Keratinocyte (primary cell): ENCODE results near the gene NKAP.

ENCODE experiments used
- EZH2 ChIP-seq: IDR thresholded peaks from one replicate; pipeline ENCODE4 v1.6.1; 2012; ENCODE audit warnings: inconsistent platforms, mild to moderate bottlenecking, low read length, moderate library complexity
- TF ChIP-seq, protein P1 (sequence below), 3 experiments: IDR thresholded peaks in 1 of 3; conservative IDR thresholded peaks in 1 of 3; optimal IDR thresholded peaks in 1 of 3; 2 replicates in 2 of 3; 3 replicates in 1 of 3; pipeline versions ENCODE3 to v1.5.1; 2011; ENCODE audit warnings: low read length in 3 of 3, mild to moderate bottlenecking in 3 of 3, moderate library complexity in 2 of 3, control low read depth in 1 of 3, inconsistent platforms in 1 of 3; ENCODE audit not compliant: insufficient read depth in 2 of 3; ENCODE audit errors: extremely low read depth in 1 of 3

DNA sequence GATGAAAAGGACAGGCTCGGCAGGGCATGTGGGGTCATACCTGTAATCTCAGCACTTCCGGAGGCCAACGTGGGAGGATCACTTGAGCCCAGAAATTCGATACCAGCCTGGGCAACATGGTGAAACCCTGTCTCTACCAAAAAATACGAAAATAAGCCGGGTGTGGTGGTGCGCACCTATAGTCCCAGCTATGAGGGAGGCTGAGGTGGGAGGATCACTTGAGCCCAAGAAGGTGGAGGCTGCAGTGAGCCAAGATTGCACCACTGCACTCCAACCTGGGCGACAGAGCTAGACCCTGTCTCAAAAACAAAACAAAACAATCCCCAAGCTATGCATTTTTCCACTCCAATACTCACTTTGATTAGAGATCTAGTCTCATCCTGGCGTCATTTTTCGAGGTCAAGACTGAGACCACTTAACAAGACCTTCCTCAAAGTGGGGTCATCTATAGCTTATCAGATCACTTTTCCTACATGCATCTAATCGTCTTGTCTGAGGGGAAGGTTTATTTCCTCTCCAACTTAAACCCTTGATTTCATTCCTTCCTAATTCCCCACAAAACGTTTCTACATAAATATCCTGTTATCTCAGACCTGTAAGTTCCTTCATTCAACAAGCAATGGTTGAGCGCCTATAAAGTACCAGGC, 1.3 kb downstream of the NKAP start:
- TF ChIP-seq, protein P1, sequence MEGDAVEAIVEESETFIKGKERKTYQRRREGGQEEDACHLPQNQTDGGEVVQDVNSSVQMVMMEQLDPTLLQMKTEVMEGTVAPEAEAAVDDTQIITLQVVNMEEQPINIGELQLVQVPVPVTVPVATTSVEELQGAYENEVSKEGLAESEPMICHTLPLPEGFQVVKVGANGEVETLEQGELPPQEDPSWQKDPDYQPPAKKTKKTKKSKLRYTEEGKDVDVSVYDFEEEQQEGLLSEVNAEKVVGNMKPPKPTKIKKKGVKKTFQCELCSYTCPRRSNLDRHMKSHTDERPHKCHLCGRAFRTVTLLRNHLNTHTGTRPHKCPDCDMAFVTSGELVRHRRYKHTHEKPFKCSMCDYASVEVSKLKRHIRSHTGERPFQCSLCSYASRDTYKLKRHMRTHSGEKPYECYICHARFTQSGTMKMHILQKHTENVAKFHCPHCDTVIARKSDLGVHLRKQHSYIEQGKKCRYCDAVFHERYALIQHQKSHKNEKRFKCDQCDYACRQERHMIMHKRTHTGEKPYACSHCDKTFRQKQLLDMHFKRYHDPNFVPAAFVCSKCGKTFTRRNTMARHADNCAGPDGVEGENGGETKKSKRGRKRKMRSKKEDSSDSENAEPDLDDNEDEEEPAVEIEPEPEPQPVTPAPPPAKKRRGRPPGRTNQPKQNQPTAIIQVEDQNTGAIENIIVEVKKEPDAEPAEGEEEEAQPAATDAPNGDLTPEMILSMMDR (optimal IDR thresholded peaks at IDR 0.05 in 1 of 3, IDR thresholded peaks at IDR 0.05 in 1 of 3, conservative IDR thresholded peaks at IDR 0.05 in 1 of 3; ENCODE audit: extremely low read depth in 1 of 3, insufficient read depth in 2 of 3, low read length in 3 of 3) = no peak
- no peak for TF ChIP-seq EZH2
